HepG2 (cell line): ENCODE results near the gene ZIK1. TPM values are rescaled to one million over a fixed set of nuclear protein-coding genes. Genes with fewer than 3 reads are reported as not detected.

ENCODE experiments used
- CBX2 ChIP-seq, 2 experiments: fragments of 200-600 bp in 1 of 2; sonication (generic); formaldehyde crosslinking in 1 of 2; IDR thresholded peaks; 2 replicates each; pipeline versions ENCODE4 v1.7.0 to v1.8.1; 2018 to 2022; ENCODE audit warnings: low read depth in 2 of 2, low read length in 1 of 2, mild to moderate bottlenecking in 1 of 2, missing genetic modification reagents in 1 of 2
- EZH2 ChIP-seq: conservative IDR thresholded peaks from 2 replicates; pipeline ENCODE4 v1.6.1; 2012; ENCODE audit warnings: mild to moderate bottlenecking, low read depth, low read length, moderate library complexity
- FOXA1 ChIP-seq, 2 experiments: fragments of 450-650 bp in 1 of 2; sonication (generic) in 1 of 2; formaldehyde crosslinking in 1 of 2; IDR thresholded peaks; 2 replicates each; pipeline versions ENCODE4 v1.4.0 to v1.6.1; 2016 to 2020; ENCODE audit warnings: missing genetic modification reagents in 1 of 2
- GTF3A ChIP-seq: sonication (generic); formaldehyde crosslinking; conservative IDR thresholded peaks from 2 replicates; pipeline ENCODE4 v1.4.0; 2020; ENCODE audit warnings: mild to moderate bottlenecking, missing genetic modification reagents
- HDAC6 ChIP-seq: fragments of 200-600 bp; sonication (generic); IDR thresholded peaks from 2 replicates; pipeline ENCODE4 v1.7.0; 2017; ENCODE audit warnings: mild to moderate bottlenecking, antibody characterized with exemption, low read length, low read depth
- KDM5B ChIP-seq: sonication (generic); formaldehyde crosslinking; IDR thresholded peaks from 2 replicates; pipeline ENCODE4 v1.4.0; 2020; ENCODE audit warnings: missing genetic modification reagents, mild to moderate bottlenecking, borderline replicate concordance
- NCOA1 ChIP-seq: sonication (generic); formaldehyde crosslinking; IDR thresholded peaks from 2 replicates; pipeline ENCODE4 v1.9.0; 2021; ENCODE audit warnings: missing genetic modification reagents
- RBM39 ChIP-seq: fragments of 200-400 bp; formaldehyde crosslinking; IDR thresholded peaks from one replicate; pipeline ENCODE4 v1.6.1; 2018; ENCODE audit warnings: antibody characterized with exemption, mild to moderate bottlenecking, low read depth, low read length; ENCODE audit not compliant: poor library complexity, severe bottlenecking
- RXRB ChIP-seq: IDR thresholded peaks from 2 replicates; pipeline ENCODE4 v1.6.1; 2016; ENCODE audit warnings: borderline replicate concordance, missing genetic modification reagents, missing compliant biosample characterization
- SRY ChIP-seq: sonication (generic); formaldehyde crosslinking; IDR thresholded peaks from 2 replicates; pipeline ENCODE4 v1.8.0; 2022; ENCODE audit warnings: mild to moderate bottlenecking, missing genetic modification reagents
- U2AF1 ChIP-seq: fragments of 200-400 bp; formaldehyde crosslinking; optimal IDR thresholded peaks from 2 replicates; pipeline ENCODE3; 2017; ENCODE audit warnings: mild to moderate bottlenecking, low read depth, low read length
- ZNF180 ChIP-seq: sonication (generic); formaldehyde crosslinking; IDR thresholded peaks from 2 replicates; pipeline ENCODE4 v1.4.0; 2020; ENCODE audit warnings: low read depth, missing genetic modification reagents, borderline replicate concordance
- ZNF263 ChIP-seq: sonication (generic); formaldehyde crosslinking; IDR thresholded peaks from 2 replicates; pipeline ENCODE4 v1.4.0; 2020; ENCODE audit warnings: missing genetic modification reagents
- ZNF30 ChIP-seq: sonication (generic); formaldehyde crosslinking; IDR thresholded peaks from 2 replicates; pipeline ENCODE4 v1.5.0; 2020; ENCODE audit warnings: mild to moderate bottlenecking, missing genetic modification reagents
- ZNF446 ChIP-seq: sonication (generic); formaldehyde crosslinking; IDR thresholded peaks from 2 replicates; pipeline ENCODE4 v1.5.0; 2020; ENCODE audit warnings: mild to moderate bottlenecking, missing genetic modification reagents
- ZNF556 ChIP-seq: sonication (generic); formaldehyde crosslinking; IDR thresholded peaks from 2 replicates; pipeline ENCODE4 v1.4.0; 2020; ENCODE audit warnings: mild to moderate bottlenecking, missing genetic modification reagents, borderline replicate concordance
- ZNF619 ChIP-seq: sonication (generic); formaldehyde crosslinking; IDR thresholded peaks from 2 replicates; pipeline ENCODE4 v1.4.0; 2020; ENCODE audit warnings: mild to moderate bottlenecking, missing genetic modification reagents
- ZSCAN31 ChIP-seq: sonication (generic); formaldehyde crosslinking; IDR thresholded peaks from 2 replicates; pipeline ENCODE4 v1.5.0; 2020; ENCODE audit warnings: low read depth, mild to moderate bottlenecking, missing genetic modification reagents
- polyA plus RNA-seq, 8 experiments: library from polyadenylated mRNA; depleted of rRNA in 3 of 8; stranded (reverse) in 7 of 8; unstranded in 1 of 8; fragments of >200 nt; fragmentation: Illumina TruSeq in 4 of 8; extraction: Trizol in 4 of 8; gene quantifications; 2 replicates each; pipeline versions ENCODE4 v1.2.1 to v1.2.3, GENCODE V29; 2011 to 2016; ENCODE audit warnings: low read depth in 4 of 8, missing spikeins in 1 of 8, mixed read lengths in 1 of 8; ENCODE audit not compliant: insufficient read depth in 1 of 8
- total RNA-seq, 5 experiments: library from RNA; depleted of rRNA; stranded (reverse); fragments of >200 nt; fragmentation: Illumina TruSeq; extraction: Trizol; gene quantifications; 2 replicates each; pipeline ENCODE4 v1.2.3, GENCODE V29; 2016; ENCODE audit warnings: low read depth in 1 of 5
- TF ChIP-seq, protein P1 (sequence below): sonication (generic); formaldehyde crosslinking; IDR thresholded peaks from 2 replicates; pipeline ENCODE4 v1.9.0; 2021; ENCODE audit warnings: missing genetic modification reagents, borderline replicate concordance
- TF ChIP-seq, protein P2 (sequence below): IDR thresholded peaks from 2 replicates; pipeline ENCODE4 v1.6.1; 2016; ENCODE audit warnings: missing compliant biosample characterization, missing genetic modification reagents, borderline replicate concordance
- TF ChIP-seq, protein P3 (sequence below): sonication (generic); formaldehyde crosslinking; IDR thresholded peaks from 2 replicates; pipeline ENCODE4 v1.9.0; 2021; ENCODE audit warnings: missing genetic modification reagents, mild to moderate bottlenecking, borderline replicate concordance
- TF ChIP-seq, protein P4 (sequence below): sonication (generic); formaldehyde crosslinking; IDR thresholded peaks from 2 replicates; pipeline ENCODE4 v1.4.0; 2020; ENCODE audit warnings: missing genetic modification reagents

The ZIK1 gene
- total and polyA plus RNA-seq, 2 of the 13 experiments (the other 11 are each of a cell fraction or from before 2014, with no cell fraction given): 2.1 to 7.2 TPM

DNA sequence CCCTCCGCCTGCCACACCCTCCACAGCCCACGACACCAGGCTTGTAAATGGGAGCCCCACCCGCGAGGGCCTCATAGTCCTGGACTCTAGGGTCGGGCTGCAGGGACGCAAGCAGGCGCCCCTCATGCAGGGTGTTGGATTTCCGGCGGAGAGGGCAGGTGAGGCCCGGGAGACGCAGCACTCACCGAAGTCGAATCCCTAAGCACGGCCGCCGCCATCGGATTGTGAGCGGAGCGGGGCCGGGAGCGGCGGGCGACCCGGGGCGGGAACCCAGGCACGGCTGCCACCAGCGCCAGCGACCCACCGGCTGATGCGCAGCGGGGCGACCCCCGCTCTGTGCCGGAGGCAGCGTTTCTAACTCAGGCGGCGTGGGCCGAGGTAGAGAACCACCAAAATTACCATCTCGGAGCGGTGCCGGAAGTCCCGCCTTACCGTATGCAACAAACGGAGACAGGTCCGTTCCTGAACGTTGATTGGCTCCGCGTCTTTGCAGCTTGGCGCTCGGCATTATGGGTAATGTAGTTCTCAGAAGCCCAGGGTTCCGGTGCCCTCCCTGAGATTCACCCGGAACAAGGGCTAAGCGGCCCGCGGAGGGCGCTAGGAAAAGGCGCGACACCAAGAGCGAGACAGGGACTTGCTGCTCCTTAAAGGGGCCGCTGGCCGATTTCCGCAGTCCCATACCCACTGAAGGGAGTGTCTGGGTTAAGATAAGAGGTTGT lies 5.3 kb upstream of the ZIK1 start, which contains the start of gene ZNF416 (continued):
- TF ChIP-seq, protein P1, sequence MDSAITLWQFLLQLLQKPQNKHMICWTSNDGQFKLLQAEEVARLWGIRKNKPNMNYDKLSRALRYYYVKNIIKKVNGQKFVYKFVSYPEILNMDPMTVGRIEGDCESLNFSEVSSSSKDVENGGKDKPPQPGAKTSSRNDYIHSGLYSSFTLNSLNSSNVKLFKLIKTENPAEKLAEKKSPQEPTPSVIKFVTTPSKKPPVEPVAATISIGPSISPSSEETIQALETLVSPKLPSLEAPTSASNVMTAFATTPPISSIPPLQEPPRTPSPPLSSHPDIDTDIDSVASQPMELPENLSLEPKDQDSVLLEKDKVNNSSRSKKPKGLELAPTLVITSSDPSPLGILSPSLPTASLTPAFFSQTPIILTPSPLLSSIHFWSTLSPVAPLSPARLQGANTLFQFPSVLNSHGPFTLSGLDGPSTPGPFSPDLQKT (CRISPR knock-in tag): no peak; the same call in 1 of the 2 replicates
- TF ChIP-seq U2AF1 (no peak), ZNF30 (no peak), ZSCAN31 (CRISPR knock-in tag) (peak; percentile 57; the same call in 1 of the 2 replicates), ZNF180 (no peak), HDAC6 (no peak), SRY (CRISPR knock-in tag) (peak; percentile 81), EZH2 (no peak), KDM5B (no peak), RXRB (0 out of 2 replicates have a peak, but pooled peaks have one; percentile 40), ZNF619 (CRISPR knock-in tag) (0 out of 2 replicates have a peak, but pooled peaks have one; percentile 30), RBM39 (peak; percentile 35), ZNF556 (CRISPR knock-in tag) (peak; percentile 27; the same call in 1 of the 2 replicates), CBX2 (IDR thresholded peaks at IDR 0.05; ENCODE audit: low read depth, low read length) (no peak), CBX2 (CRISPR knock-in tag; IDR thresholded peaks at IDR 0.05; ENCODE audit: low read depth) (no peak), FOXA1 (IDR thresholded peaks at IDR 0.05) (no peak), FOXA1 (CRISPR knock-in tag; IDR thresholded peaks at IDR 0.05) (no peak), NCOA1 (CRISPR knock-in tag) (no peak), ZNF446 (CRISPR knock-in tag) (no peak), ZNF263 (CRISPR knock-in tag) (no peak), GTF3A (CRISPR knock-in tag) (no peak)
- TF ChIP-seq, protein P2, sequence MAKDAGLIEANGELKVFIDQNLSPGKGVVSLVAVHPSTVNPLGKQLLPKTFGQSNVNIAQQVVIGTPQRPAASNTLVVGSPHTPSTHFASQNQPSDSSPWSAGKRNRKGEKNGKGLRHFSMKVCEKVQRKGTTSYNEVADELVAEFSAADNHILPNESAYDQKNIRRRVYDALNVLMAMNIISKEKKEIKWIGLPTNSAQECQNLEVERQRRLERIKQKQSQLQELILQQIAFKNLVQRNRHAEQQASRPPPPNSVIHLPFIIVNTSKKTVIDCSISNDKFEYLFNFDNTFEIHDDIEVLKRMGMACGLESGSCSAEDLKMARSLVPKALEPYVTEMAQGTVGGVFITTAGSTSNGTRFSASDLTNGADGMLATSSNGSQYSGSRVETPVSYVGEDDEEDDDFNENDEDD (CRISPR knock-in tag): peak; percentile 71; the same call in 1 of the 2 replicates
- TF ChIP-seq, protein P3, sequence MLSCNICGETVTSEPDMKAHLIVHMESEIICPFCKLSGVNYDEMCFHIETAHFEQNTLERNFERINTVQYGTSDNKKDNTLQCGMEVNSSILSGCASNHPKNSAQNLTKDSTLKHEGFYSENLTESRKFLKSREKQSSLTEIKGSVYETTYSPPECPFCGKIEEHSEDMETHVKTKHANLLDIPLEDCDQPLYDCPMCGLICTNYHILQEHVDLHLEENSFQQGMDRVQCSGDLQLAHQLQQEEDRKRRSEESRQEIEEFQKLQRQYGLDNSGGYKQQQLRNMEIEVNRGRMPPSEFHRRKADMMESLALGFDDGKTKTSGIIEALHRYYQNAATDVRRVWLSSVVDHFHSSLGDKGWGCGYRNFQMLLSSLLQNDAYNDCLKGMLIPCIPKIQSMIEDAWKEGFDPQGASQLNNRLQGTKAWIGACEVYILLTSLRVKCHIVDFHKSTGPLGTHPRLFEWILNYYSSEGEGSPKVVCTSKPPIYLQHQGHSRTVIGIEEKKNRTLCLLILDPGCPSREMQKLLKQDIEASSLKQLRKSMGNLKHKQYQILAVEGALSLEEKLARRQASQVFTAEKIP (CRISPR knock-in tag): no peak
- TF ChIP-seq, protein P4, sequence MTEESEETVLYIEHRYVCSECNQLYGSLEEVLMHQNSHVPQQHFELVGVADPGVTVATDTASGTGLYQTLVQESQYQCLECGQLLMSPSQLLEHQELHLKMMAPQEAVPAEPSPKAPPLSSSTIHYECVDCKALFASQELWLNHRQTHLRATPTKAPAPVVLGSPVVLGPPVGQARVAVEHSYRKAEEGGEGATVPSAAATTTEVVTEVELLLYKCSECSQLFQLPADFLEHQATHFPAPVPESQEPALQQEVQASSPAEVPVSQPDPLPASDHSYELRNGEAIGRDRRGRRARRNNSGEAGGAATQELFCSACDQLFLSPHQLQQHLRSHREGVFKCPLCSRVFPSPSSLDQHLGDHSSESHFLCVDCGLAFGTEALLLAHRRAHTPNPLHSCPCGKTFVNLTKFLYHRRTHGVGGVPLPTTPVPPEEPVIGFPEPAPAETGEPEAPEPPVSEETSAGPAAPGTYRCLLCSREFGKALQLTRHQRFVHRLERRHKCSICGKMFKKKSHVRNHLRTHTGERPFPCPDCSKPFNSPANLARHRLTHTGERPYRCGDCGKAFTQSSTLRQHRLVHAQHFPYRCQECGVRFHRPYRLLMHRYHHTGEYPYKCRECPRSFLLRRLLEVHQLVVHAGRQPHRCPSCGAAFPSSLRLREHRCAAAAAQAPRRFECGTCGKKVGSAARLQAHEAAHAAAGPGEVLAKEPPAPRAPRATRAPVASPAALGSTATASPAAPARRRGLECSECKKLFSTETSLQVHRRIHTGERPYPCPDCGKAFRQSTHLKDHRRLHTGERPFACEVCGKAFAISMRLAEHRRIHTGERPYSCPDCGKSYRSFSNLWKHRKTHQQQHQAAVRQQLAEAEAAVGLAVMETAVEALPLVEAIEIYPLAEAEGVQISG: peak; percentile 92
